Heart left ventricle (tissue), 13 donors: ENCODE data around the gene NAB1.

Source experiments
- CTCF ChIP-seq, 12 donors: fragments of 200-600 bp; sonication (generic) in 4 of 12; IDR thresholded peaks; one replicate each; pipeline versions ENCODE4 v1.5.0 to v1.8.0; 2018 to 2022; ENCODE audit warnings: antibody characterized with exemption in 12 of 12, mild to moderate bottlenecking in 5 of 12
- POLR2A ChIP-seq, 2 donors: fragments of 450-650 bp; IDR thresholded peaks; one replicate each; pipeline ENCODE4 v1.6.1; 2017; ENCODE audit warnings: antibody characterized with exemption in 2 of 2, mild to moderate bottlenecking in 2 of 2, moderate library complexity in 2 of 2
- donor health status: ischemic (EF 13 %, LVEDD 7.1; RV severe dilation, severe dysfunction).
- donor health status: DM: no; HTN: yes; CAD: no.
- donor health status: DM: no; HTN: no; CAD: no.
- donor health status: ischemic (EF 25% LVEDD 6.9; RV normal size, moderate dysfunction).
- donor health status: ischemic (EF 25% LVEDD 5.7; RV mildly dilated, moderate dysfunction).
- donor health status: ischemic (EF 35%, LVEDD 5.7; RV mildly dilated, moderate dysfunction).
- donor health status: nonischemic (EF 11% LVEDD 7.7; RV severe dilation, severe dysfunction).
- donor health status: DM: yes; HTN: yes; CAD: no.
- donor health status: PGD.
- donor health status: ischemic (EF 29% LVEDD 5.4; RV normal size, mild dysfunction).
- donor health status: nonischemic (EF 23%, LVEDD 6.1; RV moderate dilation, normal function).

DNA sequence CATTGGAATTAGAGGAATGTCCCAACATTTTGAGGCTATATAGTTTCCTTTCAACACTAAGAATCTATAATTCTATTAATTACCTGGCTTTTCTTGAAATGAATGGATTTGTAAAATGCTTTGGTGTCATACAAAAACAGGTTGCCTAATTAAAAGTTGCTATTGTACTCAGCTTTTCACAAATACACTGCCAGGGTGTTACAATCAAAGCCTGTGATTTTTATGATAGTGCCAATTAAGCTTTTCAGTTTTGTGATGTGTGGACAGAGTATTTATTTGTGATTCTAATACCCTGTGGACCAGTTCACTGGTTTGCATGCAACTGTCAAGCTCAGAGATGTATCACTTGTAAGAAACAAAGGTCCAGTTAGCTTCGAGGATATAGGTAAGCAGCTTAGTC lies 71.8 kb downstream of the NAB1 start:
- TF ChIP-seq POLR2A (IDR thresholded peaks at IDR 0.05) (no peak), CTCF (IDR thresholded peaks at IDR 0.05) (no peak)
